ENCODE data around the gene CCSER1. TPM values are rescaled to one million over a fixed set of nuclear protein-coding genes. Genes with fewer than 3 reads are reported as not detected.

Gene CCSER1
- total RNA-seq, 4 donors from 2014 or later, result 4.0 to 6.0 (median 4.8) TPM

DNA sequence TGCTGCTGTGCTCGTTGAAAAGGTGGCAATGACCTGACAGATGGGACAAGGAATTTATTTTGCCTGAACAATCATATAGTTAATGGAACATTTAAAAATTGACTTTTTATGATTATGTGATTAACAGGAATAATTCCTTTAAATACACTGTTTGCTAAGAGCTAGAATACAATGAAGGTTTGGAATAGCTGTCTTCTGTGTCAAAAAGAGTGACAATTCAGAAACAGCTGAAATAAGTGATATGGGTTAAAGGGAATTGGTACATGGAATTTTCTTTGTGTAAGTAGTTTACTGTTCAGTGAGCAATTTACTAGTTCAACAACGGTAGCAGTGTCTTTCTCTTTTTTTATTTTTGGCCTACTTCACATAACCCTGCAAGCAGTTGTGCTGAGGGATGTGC, 1093.1 kb downstream of the CCSER1 start:
- no peaks in the 10 kb centered on the region for H3K9me3 ChIP-seq
- no peak for DNase-seq (ENCODE audit: low spot score in 2 of 2)
- 44 to 45% methylated on average over 2 of the region's 2 CpGs for WGBS, 2 donors
- no peak overlapping the region for H3K4me3 ChIP-seq
- no peaks in the 10 kb centered on the region for H3K4me1 ChIP-seq
- no peak for TF ChIP-seq EP300 (IDR thresholded peaks at IDR 0.05)
- no peak for TF ChIP-seq CTCF (IDR thresholded peaks at IDR 0.05)
- TF ChIP-seq POLR2A (IDR thresholded peaks at IDR 0.05), result no peak
- no peaks in the 10 kb centered on the region for H3K27me3 ChIP-seq
- H3K27ac ChIP-seq, result no peak overlapping the region
- no peaks in the 10 kb centered on the region for H3K36me3 ChIP-seq

- no peak overlapping the region for H3K4me3 ChIP-seq
- H3K27me3 ChIP-seq, result no peaks in the 10 kb centered on the region
- 85 to 86% methylated on average over 4 of the region's 4 CpGs for WGBS, 2 donors
- H3K4me1 ChIP-seq, result no peaks in the 10 kb centered on the region
- no peak for DNase-seq (ENCODE audit: low spot score in 2 of 2)
- no peaks in the 10 kb centered on the region for H3K9me3 ChIP-seq
- H3K36me3 ChIP-seq, result no peaks in the 10 kb centered on the region
- H3K27ac ChIP-seq, result no peak overlapping the region
- TF ChIP-seq CTCF (IDR thresholded peaks at IDR 0.05) (no peak), EP300 (IDR thresholded peaks at IDR 0.05) (no peak), POLR2A (IDR thresholded peaks at IDR 0.05) (no peak)
These were observed 1094.8 kb downstream of the CCSER1 start for GRCh38 chr4:91222014-91222413.

- no peaks in the 10 kb centered on the region for H3K4me1 ChIP-seq
- H3K4me3 ChIP-seq, result no peak overlapping the region
- DNase-seq (ENCODE audit: low spot score in 2 of 2), result no peak
- no peaks in the 10 kb centered on the region for H3K36me3 ChIP-seq
- 88 to 95% methylated on average over 1 of the region's 1 CpG for WGBS, 2 donors
- H3K27me3 ChIP-seq, result no peaks in the 10 kb centered on the region
- no peak overlapping the region for H3K27ac ChIP-seq
- H3K9me3 ChIP-seq, result no peaks in the 10 kb centered on the region
- TF ChIP-seq EP300 (IDR thresholded peaks at IDR 0.05) (no peak), POLR2A (IDR thresholded peaks at IDR 0.05) (no peak), CTCF (IDR thresholded peaks at IDR 0.05) (no peak)
These were observed 1099.7 kb downstream of the CCSER1 start for GRCh38 chr4:91226867-91227266.

GRCh38 chr4:91228659-91229058, 1101.5 kb downstream of the CCSER1 start:
- H3K4me1 ChIP-seq, result no peaks in the 10 kb centered on the region
- no peaks in the 10 kb centered on the region for H3K36me3 ChIP-seq
- no peak overlapping the region for H3K27ac ChIP-seq
- no peak for DNase-seq (ENCODE audit: low spot score in 2 of 2)
- no peak overlapping the region for H3K4me3 ChIP-seq
- H3K9me3 ChIP-seq, result no peaks in the 10 kb centered on the region
- 84 to 90% methylated on average over 3 of the region's 3 CpGs for WGBS, 2 donors
- H3K27me3 ChIP-seq, result no peaks in the 10 kb centered on the region
- TF ChIP-seq POLR2A (IDR thresholded peaks at IDR 0.05) (no peak), EP300 (IDR thresholded peaks at IDR 0.05) (no peak), CTCF (IDR thresholded peaks at IDR 0.05) (no peak)

DNA sequence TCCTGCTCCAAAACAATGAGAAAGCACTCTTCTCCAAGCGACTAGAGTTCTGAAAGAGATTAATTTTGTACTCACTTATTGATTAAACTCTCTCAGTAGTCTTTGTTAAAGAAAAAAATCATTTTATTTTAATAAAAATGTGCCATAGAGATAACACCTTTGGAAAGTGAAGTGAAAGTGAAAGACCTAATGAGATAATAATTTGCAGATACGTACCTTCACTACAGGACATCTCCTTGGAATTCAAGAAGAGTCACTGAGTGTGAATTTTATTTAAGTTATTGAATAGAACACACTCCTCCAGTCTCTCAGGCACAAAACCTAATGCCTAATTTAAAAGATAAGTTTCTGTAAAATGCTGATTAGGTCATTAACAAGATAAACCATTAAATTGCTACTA, 1106.0 kb downstream of the CCSER1 start:
- Histone ChIP-seq H3K27ac (no peak overlapping the region), H3K9me3 (no peaks in the 10 kb centered on the region), H3K27me3 (no peaks in the 10 kb centered on the region), H3K4me1 (no peaks in the 10 kb centered on the region), H3K36me3 (no peaks in the 10 kb centered on the region), H3K4me3 (no peak overlapping the region)
- WGBS, 2 donors, result 82% methylated on average over 2 of the region's 2 CpGs
- DNase-seq (ENCODE audit: low spot score in 2 of 2), result no peak
- TF ChIP-seq CTCF (IDR thresholded peaks at IDR 0.05) (no peak), POLR2A (IDR thresholded peaks at IDR 0.05) (no peak), EP300 (IDR thresholded peaks at IDR 0.05) (no peak)
